Body of pancreas (tissue), 4 donors: ENCODE results near the gene SMARCA2. TPM values are rescaled to one million over a fixed set of nuclear protein-coding genes. Genes with fewer than 3 reads are reported as not detected.

ENCODE experiments used
- ATAC-seq: fragments of 150-250 bp; one replicate; pipeline ENCODE4 v1.9.1; 2016
- DNase-seq, 4 donors: peaks; one replicate each; pipeline ENCODE4 v3.0.0-alpha.2; 2019
- H3K27ac ChIP-seq, 4 donors: fragments of 200-600 bp; sonication (generic); 1 replicate in 3 of 4; 2 replicates in 1 of 4; pipeline versions ENCODE4 v1.5.1 to v1.6.1; 2016 to 2019; ENCODE audit warnings: mild to moderate bottlenecking in 1 of 4, mixed read lengths in 1 of 4, moderate library complexity in 1 of 4
- H3K27me3 ChIP-seq, 2 donors: fragments of 200-600 bp; sonication (generic); one replicate each; pipeline ENCODE4 v1.6.0; 2016; ENCODE audit warnings: mild to moderate bottlenecking in 1 of 2
- H3K36me3 ChIP-seq, 2 donors: fragments of 200-600 bp; sonication (generic); replicated peaks in 1 of 2; 2 replicates each; pipeline ENCODE4 v1.5.1; 2016; ENCODE audit warnings: low read depth in 2 of 2; ENCODE audit not compliant: insufficient read depth in 1 of 2
- H3K4me1 ChIP-seq: fragments of 200-600 bp; sonication (generic); one replicate; pipeline ENCODE4 v1.6.0; 2016
- H3K4me3 ChIP-seq, 2 donors: fragments of 200-600 bp; sonication (generic); 1 replicate in 1 of 2; 2 replicates in 1 of 2; pipeline ENCODE4 v1.5.1; 2016 to 2019
- H3K9me3 ChIP-seq, 3 donors: fragments of 200-600 bp; sonication (generic); 1 replicate in 2 of 3; 2 replicates in 1 of 3; pipeline ENCODE4 v1.5.1; 2016
- CTCF ChIP-seq, 7 experiments: fragments of 450-650 bp in 4 of 7; fragments of 200-600 bp in 3 of 7; sonication (generic) in 3 of 7; IDR thresholded peaks; one replicate each; pipeline ENCODE4 v1.5.1; 2016 to 2019; ENCODE audit warnings: antibody characterized with exemption in 7 of 7
- POLR2A ChIP-seq, 3 donors: fragments of 450-650 bp; IDR thresholded peaks; one replicate each; pipeline ENCODE4 v1.6.1; 2016; ENCODE audit warnings: antibody characterized with exemption in 3 of 3, mild to moderate bottlenecking in 2 of 3
- WGBS, 2 donors: methylation state at CpG; one replicate each; pipeline ENCODE4 v1.1.5; 2017; 5-methylcytosine and 5-hydroxymethylcytosine counted together
- intact Hi-C: fragments of 100-400 bp; cut with DNase I; formaldehyde crosslinking; loops from one replicate; pipeline ENCODE4 v1.15.1; 2023
- total RNA-seq, 2 donors: library from RNA; depleted of rRNA; stranded (reverse); fragments of >200 nt; gene quantifications; one replicate each; pipeline ENCODE4 v1.1.0, GENCODE V29; 2016

Gene SMARCA2
- total RNA-seq, result 100 to 1,000 TPM in 1 of 2 donors, 10 to 100 TPM in 1; 83.8 to 117 TPM

GRCh38 chr9:2014696-2015580 is at the start of gene SMARCA2:
TSS of gene SMARCA2 (plus strand) at chr9:2015347. CDS start at chr9:2029023, 13,676 bp downstream.
- peak; percentile 83 for ATAC-seq
- intact Hi-C loops, result no loop called here
- Histone ChIP-seq H3K4me3 (peak within 1 kb of the TSS; percentile 79 to 81), H3K9me3 (no peaks in the 10 kb centered on the region), H3K36me3 (no peaks in the 10 kb centered on the region), H3K27ac (peak within 1 kb of the TSS; percentile 88 to 99 (median 98)), H3K27me3 (no peaks in the 10 kb centered on the region), H3K4me1 (peaks cover 24% of the 10 kb centered on the region)
- TF ChIP-seq CTCF (IDR thresholded peaks at IDR 0.05) (peak in 2 of 7 experiments; percentile 9 to 10), POLR2A (IDR thresholded peaks at IDR 0.05) (peak; percentile 72 to 95 (median 92))
- WGBS, 2 donors, result 0 to 1% methylated on average over 46 to 51 of the region's 71 CpGs
- DNase-seq, result peak; percentile 95 to 98 (median 98)

- DNase-seq, result no peak
- intact Hi-C loops, result no loop called here
- peaks cover 7% of the 10 kb centered on the region for H3K4me1 ChIP-seq
- H3K9me3 ChIP-seq, result no peaks in the 10 kb centered on the region
- H3K36me3 ChIP-seq, result no peaks in the 10 kb centered on the region
- 84 to 85% methylated on average over 9 of the region's 9 CpGs for WGBS, 2 donors
- no peak overlapping the region for H3K4me3 ChIP-seq
- no peaks in the 10 kb centered on the region for H3K27me3 ChIP-seq
- ATAC-seq, result no peak
- H3K27ac ChIP-seq, result no peak overlapping the region
- TF ChIP-seq CTCF (IDR thresholded peaks at IDR 0.05), result no peak
- no peak for TF ChIP-seq POLR2A (IDR thresholded peaks at IDR 0.05)
Measured at GRCh38 chr9:1966725-1967366, 48.3 kb upstream of the SMARCA2 start.

- 16 to 22% methylated on average over 1 of the region's 1 CpG for WGBS, 2 donors
- ATAC-seq (peak; percentile 27), DNase-seq (peak in 1 of 4 donors; percentile 19)
- H3K9me3 ChIP-seq, result no peaks in the 10 kb centered on the region
- no peaks in the 10 kb centered on the region for H3K4me1 ChIP-seq
- H3K27ac ChIP-seq, result no peak overlapping the region
- no peak overlapping the region for H3K4me3 ChIP-seq
- TF ChIP-seq POLR2A (IDR thresholded peaks at IDR 0.05) (no peak), CTCF (IDR thresholded peaks at IDR 0.05) (no peak)
- H3K36me3 ChIP-seq, result no peaks in the 10 kb centered on the region
- intact Hi-C loops, result no loop called here
- H3K27me3 ChIP-seq, result no peaks in the 10 kb centered on the region
Measured at GRCh38 chr9:1969160-1969559, 46.0 kb upstream of the SMARCA2 start.

- no peak for TF ChIP-seq CTCF (IDR thresholded peaks at IDR 0.05)
- Histone ChIP-seq H3K36me3 (no peaks in the 10 kb centered on the region), H3K4me1 (no peaks in the 10 kb centered on the region), H3K27me3 (no peaks in the 10 kb centered on the region), H3K4me3 (no peak overlapping the region), H3K27ac (no peak overlapping the region), H3K9me3 (no peaks in the 10 kb centered on the region)
- intact Hi-C loops, result no loop called here
- DNase-seq (no peak), ATAC-seq (no peak)
- WGBS, 2 donors, result 10 to 17% methylated on average over 1 of the region's 1 CpG
Measured at GRCh38 chr9:1969898-1970297, 45.2 kb upstream of the SMARCA2 start.
